ENCODE results near the gene CLTCL1.

Gene CLTCL1

GRCh38 chr22:19224985-19225384 is 66.5 kb downstream of the CLTCL1 start:
- Histone ChIP-seq H3K9ac (ENCODE audit: low read length in 5 of 5) (no peak overlapping the region), H3K9me3 (ENCODE audit: control insufficient read depth in 5 of 5, low read length in 5 of 5) (no peaks in the 10 kb centered on the region), H3K36me3 (ENCODE audit: control insufficient read depth in 5 of 5, insufficient read depth in 5 of 5, low read length in 5 of 5) (peaks cover 9 to 74% (median 67%) of the 10 kb centered on the region in 5 donors), H3K4me1 (ENCODE audit: control insufficient read depth in 5 of 5, insufficient read depth in 5 of 5, low read length in 5 of 5) (no peaks in the 10 kb centered on the region), H3K4me3 (ENCODE audit: low read depth in 1 of 5, low read length in 5 of 5) (no peak overlapping the region), H3K27me3 (ENCODE audit: control insufficient read depth in 5 of 5, insufficient read depth in 4 of 5, low read length in 5 of 5) (no peaks in the 10 kb centered on the region), H3K27ac (ENCODE audit: low read depth, low read length) (no peak overlapping the region)

- Histone ChIP-seq H3K4me3 (ENCODE audit: low read depth in 1 of 5, low read length in 5 of 5) (no peak overlapping the region), H3K27me3 (ENCODE audit: control insufficient read depth in 5 of 5, insufficient read depth in 4 of 5, low read length in 5 of 5) (no peaks in the 10 kb centered on the region), H3K27ac (ENCODE audit: low read depth, low read length) (no peak overlapping the region), H3K9ac (ENCODE audit: low read length in 5 of 5) (no peak overlapping the region), H3K4me1 (ENCODE audit: control insufficient read depth in 5 of 5, insufficient read depth in 5 of 5, low read length in 5 of 5) (no peaks in the 10 kb centered on the region), H3K9me3 (ENCODE audit: control insufficient read depth in 5 of 5, low read length in 5 of 5) (no peaks in the 10 kb centered on the region), H3K36me3 (ENCODE audit: control insufficient read depth in 5 of 5, insufficient read depth in 5 of 5, low read length in 5 of 5) (peaks cover 9 to 76% (median 68%) of the 10 kb centered on the region in 5 donors)
Measured at GRCh38 chr22:19224557-19224956, 67.0 kb downstream of the CLTCL1 start.

DNA sequence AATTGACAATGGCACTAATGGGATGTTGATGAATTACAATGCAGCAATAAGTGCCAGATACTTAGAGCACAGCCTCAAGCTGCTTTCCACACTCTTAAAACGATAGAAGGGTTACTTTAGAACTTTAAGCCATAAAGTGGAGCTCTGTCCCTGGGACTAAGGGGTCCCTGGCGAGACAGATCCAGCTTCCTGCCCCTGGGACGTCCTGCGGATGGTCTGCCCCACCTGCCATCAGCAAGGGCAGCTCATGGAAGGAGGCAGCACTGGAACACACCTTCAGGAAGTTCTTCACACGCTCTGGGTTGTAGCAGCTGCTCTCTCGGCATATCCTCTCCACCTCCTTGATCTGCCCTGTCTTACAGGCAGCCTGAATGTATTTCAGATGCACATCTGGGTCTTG is 67.9 kb downstream of the CLTCL1 start:
- no peak overlapping the region for H3K9ac ChIP-seq (ENCODE audit: low read length in 5 of 5)
- H3K27ac ChIP-seq (ENCODE audit: low read depth, low read length): no peak overlapping the region
- H3K27me3 ChIP-seq (ENCODE audit: control insufficient read depth in 5 of 5, insufficient read depth in 4 of 5, low read length in 5 of 5): no peaks in the 10 kb centered on the region
- no peaks in the 10 kb centered on the region for H3K9me3 ChIP-seq (ENCODE audit: control insufficient read depth in 5 of 5, low read length in 5 of 5)
- H3K4me1 ChIP-seq (ENCODE audit: control insufficient read depth in 5 of 5, insufficient read depth in 5 of 5, low read length in 5 of 5): peaks cover 0 to 3% (median 3%) of the 10 kb centered on the region in 5 donors
- peaks cover 4 to 74% (median 65%) of the 10 kb centered on the region in 5 donors for H3K36me3 ChIP-seq (ENCODE audit: control insufficient read depth in 5 of 5, insufficient read depth in 5 of 5, low read length in 5 of 5)
- no peak overlapping the region for H3K4me3 ChIP-seq (ENCODE audit: low read depth in 1 of 5, low read length in 5 of 5)

GRCh38 chr22:19223110-19223509 is 68.4 kb downstream of the CLTCL1 start:
- H3K36me3 ChIP-seq (ENCODE audit: control insufficient read depth in 5 of 5, insufficient read depth in 5 of 5, low read length in 5 of 5): peaks cover 4 to 71% (median 63%) of the 10 kb centered on the region in 5 donors
- H3K9ac ChIP-seq (ENCODE audit: low read length in 5 of 5): no peak overlapping the region
- H3K27ac ChIP-seq (ENCODE audit: low read depth, low read length): no peak overlapping the region
- no peak overlapping the region for H3K4me3 ChIP-seq (ENCODE audit: low read depth in 1 of 5, low read length in 5 of 5)
- no peaks in the 10 kb centered on the region for H3K9me3 ChIP-seq (ENCODE audit: control insufficient read depth in 5 of 5, low read length in 5 of 5)
- peaks cover 2 to 8% (median 7%) of the 10 kb centered on the region in 5 donors for H3K4me1 ChIP-seq (ENCODE audit: control insufficient read depth in 5 of 5, insufficient read depth in 5 of 5, low read length in 5 of 5)
- H3K27me3 ChIP-seq (ENCODE audit: control insufficient read depth in 5 of 5, insufficient read depth in 4 of 5, low read length in 5 of 5): no peaks in the 10 kb centered on the region

GRCh38 chr22:19222242-19223005 is 69.1 kb downstream of the CLTCL1 start:
- H3K4me1 ChIP-seq (ENCODE audit: control insufficient read depth in 5 of 5, insufficient read depth in 5 of 5, low read length in 5 of 5): peaks cover 2 to 12% (median 7%) of the 10 kb centered on the region in 5 donors
- H3K27ac ChIP-seq (ENCODE audit: low read depth, low read length): no peak overlapping the region
- H3K4me3 ChIP-seq (ENCODE audit: low read depth in 1 of 5, low read length in 5 of 5): no peak overlapping the region
- H3K9ac ChIP-seq (ENCODE audit: low read length in 5 of 5): no peak overlapping the region
- no peaks in the 10 kb centered on the region for H3K27me3 ChIP-seq (ENCODE audit: control insufficient read depth in 5 of 5, insufficient read depth in 4 of 5, low read length in 5 of 5)
- peaks cover 4 to 66% (median 60%) of the 10 kb centered on the region in 5 donors for H3K36me3 ChIP-seq (ENCODE audit: control insufficient read depth in 5 of 5, insufficient read depth in 5 of 5, low read length in 5 of 5)
- H3K9me3 ChIP-seq (ENCODE audit: control insufficient read depth in 5 of 5, low read length in 5 of 5): no peaks in the 10 kb centered on the region

DNA sequence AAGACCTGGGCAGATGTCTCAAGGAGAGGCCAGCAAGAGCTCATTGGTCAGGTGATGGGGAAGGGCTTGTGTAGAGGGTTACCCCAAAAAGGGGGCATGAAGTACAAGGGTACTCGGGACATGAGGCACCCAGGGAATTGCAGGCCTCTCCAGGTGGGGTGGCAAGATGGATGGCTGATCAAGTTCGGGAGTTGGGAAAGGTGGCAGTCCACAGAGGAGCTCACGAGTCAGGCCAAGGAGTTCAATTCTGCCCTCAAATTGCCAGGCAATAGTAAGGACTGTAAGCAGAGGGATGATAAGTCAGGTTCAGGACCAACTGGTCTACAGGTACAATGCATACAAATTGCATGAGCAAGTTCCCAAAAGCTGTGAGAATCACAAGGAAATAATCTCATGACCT is 70.7 kb downstream of the CLTCL1 start:
- Histone ChIP-seq H3K4me1 (ENCODE audit: control insufficient read depth in 5 of 5, insufficient read depth in 5 of 5, low read length in 5 of 5) (peaks cover 2 to 12% (median 7%) of the 10 kb centered on the region in 5 donors), H3K9me3 (ENCODE audit: control insufficient read depth in 5 of 5, low read length in 5 of 5) (no peaks in the 10 kb centered on the region), H3K9ac (ENCODE audit: low read length in 5 of 5) (no peak overlapping the region), H3K27me3 (ENCODE audit: control insufficient read depth in 5 of 5, insufficient read depth in 4 of 5, low read length in 5 of 5) (no peaks in the 10 kb centered on the region), H3K4me3 (ENCODE audit: low read depth in 1 of 5, low read length in 5 of 5) (no peak overlapping the region), H3K27ac (ENCODE audit: low read depth, low read length) (no peak overlapping the region), H3K36me3 (ENCODE audit: control insufficient read depth in 5 of 5, insufficient read depth in 5 of 5, low read length in 5 of 5) (peaks cover 4 to 64% (median 57%) of the 10 kb centered on the region in 5 donors)

DNA sequence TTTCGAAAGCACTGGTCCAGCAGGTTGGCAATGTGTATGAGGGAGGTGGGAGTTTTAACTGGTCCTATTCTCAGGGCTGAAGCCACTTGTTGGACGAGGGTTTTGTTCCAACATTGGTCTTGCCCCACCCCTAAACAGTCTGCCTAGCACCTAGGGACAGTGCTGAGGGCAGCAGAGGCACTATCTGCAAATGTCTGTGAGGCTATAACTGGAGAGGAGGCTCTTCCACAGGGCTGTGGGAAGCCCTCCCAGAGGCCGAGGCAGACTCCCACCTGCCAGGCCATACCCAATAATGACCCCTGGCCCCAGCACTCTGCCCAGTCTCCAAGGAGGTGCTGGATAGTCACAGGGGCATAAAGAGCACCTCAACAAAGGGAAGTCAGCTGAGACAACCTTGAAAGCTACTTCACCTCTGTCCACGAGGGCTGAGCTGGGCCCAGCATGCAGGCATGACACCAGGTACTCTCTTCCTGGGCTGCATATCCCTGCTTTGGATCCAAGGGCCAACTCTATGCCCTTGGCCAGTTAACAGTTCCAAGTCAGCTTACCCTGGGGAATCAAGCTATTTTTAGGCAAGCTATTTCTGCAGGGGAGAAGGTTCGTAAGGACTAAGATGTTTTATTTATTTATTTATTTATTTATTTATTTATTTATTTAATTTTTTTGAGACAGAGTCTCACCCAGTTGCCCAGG is 72.8 kb downstream of the CLTCL1 start:
- Histone ChIP-seq H3K9me3 (ENCODE audit: control insufficient read depth in 5 of 5, low read length in 5 of 5) (no peaks in the 10 kb centered on the region), H3K4me1 (ENCODE audit: control insufficient read depth in 5 of 5, insufficient read depth in 5 of 5, low read length in 5 of 5) (peaks cover 2 to 12% (median 7%) of the 10 kb centered on the region in 5 donors), H3K4me3 (ENCODE audit: low read depth in 1 of 5, low read length in 5 of 5) (no peak overlapping the region), H3K9ac (ENCODE audit: low read length in 5 of 5) (no peak overlapping the region), H3K27me3 (ENCODE audit: control insufficient read depth in 5 of 5, insufficient read depth in 4 of 5, low read length in 5 of 5) (no peaks in the 10 kb centered on the region), H3K36me3 (ENCODE audit: control insufficient read depth in 5 of 5, insufficient read depth in 5 of 5, low read length in 5 of 5) (peaks cover 4 to 58% (median 50%) of the 10 kb centered on the region in 5 donors), H3K27ac (ENCODE audit: low read depth, low read length) (no peak overlapping the region)

DNA sequence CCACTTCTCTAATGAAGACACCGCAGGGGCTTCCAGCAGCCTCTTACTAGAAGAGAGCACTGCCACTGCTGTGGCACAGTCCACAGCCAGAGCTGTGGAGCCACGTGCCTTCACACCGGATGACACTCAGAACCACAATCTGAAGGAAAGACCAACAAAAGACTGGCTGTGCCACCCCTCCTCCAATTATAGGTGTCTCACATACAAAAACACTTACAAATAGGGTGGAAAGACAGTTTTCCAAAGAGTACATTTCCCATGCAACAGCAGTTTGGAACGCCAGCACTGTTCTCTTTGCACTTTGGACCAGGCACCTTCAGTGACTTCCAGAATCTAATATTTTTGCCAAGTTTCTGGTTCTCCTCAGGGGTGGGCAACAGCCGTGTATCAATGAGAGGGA is 74.9 kb downstream of the CLTCL1 start:
- peaks cover 1 to 38% (median 30%) of the 10 kb centered on the region in 5 donors for H3K36me3 ChIP-seq (ENCODE audit: control insufficient read depth in 5 of 5, insufficient read depth in 5 of 5, low read length in 5 of 5)
- H3K9me3 ChIP-seq (ENCODE audit: control insufficient read depth in 5 of 5, low read length in 5 of 5): no peaks in the 10 kb centered on the region
- peaks cover 2 to 12% (median 7%) of the 10 kb centered on the region in 5 donors for H3K4me1 ChIP-seq (ENCODE audit: control insufficient read depth in 5 of 5, insufficient read depth in 5 of 5, low read length in 5 of 5)
- no peaks in the 10 kb centered on the region for H3K27me3 ChIP-seq (ENCODE audit: control insufficient read depth in 5 of 5, insufficient read depth in 4 of 5, low read length in 5 of 5)
- no peak overlapping the region for H3K4me3 ChIP-seq (ENCODE audit: low read depth in 1 of 5, low read length in 5 of 5)
- H3K9ac ChIP-seq (ENCODE audit: low read length in 5 of 5): no peak overlapping the region
- no peak overlapping the region for H3K27ac ChIP-seq (ENCODE audit: low read depth, low read length)

GRCh38 chr22:19215360-19215759 is 76.2 kb downstream of the CLTCL1 start:
- Histone ChIP-seq H3K27ac (ENCODE audit: low read depth, low read length) (no peak overlapping the region), H3K9ac (ENCODE audit: low read length in 5 of 5) (no peak overlapping the region), H3K9me3 (ENCODE audit: control insufficient read depth in 5 of 5, low read length in 5 of 5) (no peaks in the 10 kb centered on the region), H3K4me3 (ENCODE audit: low read depth in 1 of 5, low read length in 5 of 5) (no peak overlapping the region), H3K4me1 (ENCODE audit: control insufficient read depth in 5 of 5, insufficient read depth in 5 of 5, low read length in 5 of 5) (peaks cover 2 to 12% (median 7%) of the 10 kb centered on the region in 5 donors), H3K36me3 (ENCODE audit: control insufficient read depth in 5 of 5, insufficient read depth in 5 of 5, low read length in 5 of 5) (peaks cover 0 to 25% (median 20%) of the 10 kb centered on the region in 5 donors), H3K27me3 (ENCODE audit: control insufficient read depth in 5 of 5, insufficient read depth in 4 of 5, low read length in 5 of 5) (no peaks in the 10 kb centered on the region)

DNA sequence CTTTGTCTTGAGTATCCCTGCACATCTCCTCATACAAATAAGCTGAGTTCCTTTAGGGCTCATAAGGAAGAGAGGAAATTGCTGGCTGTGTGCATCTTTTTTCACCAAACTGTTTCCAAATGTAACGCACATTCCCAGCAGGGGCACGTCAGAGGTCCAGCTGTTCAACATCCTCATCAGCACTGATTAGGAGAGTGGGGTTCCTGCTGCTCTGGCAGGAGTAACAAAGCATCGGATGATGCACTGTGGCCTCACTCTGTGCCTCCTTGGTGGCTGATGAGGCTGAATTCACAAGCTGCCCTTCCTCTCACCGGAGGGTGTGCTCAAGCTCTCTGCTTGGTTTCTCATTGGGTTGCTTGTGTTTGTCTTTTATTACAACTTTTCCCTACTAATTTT is 77.4 kb downstream of the CLTCL1 start:
- no peaks in the 10 kb centered on the region for H3K27me3 ChIP-seq (ENCODE audit: control insufficient read depth in 5 of 5, insufficient read depth in 4 of 5, low read length in 5 of 5)
- no peak overlapping the region for H3K4me3 ChIP-seq (ENCODE audit: low read depth in 1 of 5, low read length in 5 of 5)
- peaks cover 0 to 30% (median 25%) of the 10 kb centered on the region in 5 donors for H3K36me3 ChIP-seq (ENCODE audit: control insufficient read depth in 5 of 5, insufficient read depth in 5 of 5, low read length in 5 of 5)
- H3K9me3 ChIP-seq (ENCODE audit: control insufficient read depth in 5 of 5, low read length in 5 of 5): no peaks in the 10 kb centered on the region
- H3K27ac ChIP-seq (ENCODE audit: low read depth, low read length): no peak overlapping the region
- peaks cover 2 to 12% (median 7%) of the 10 kb centered on the region in 5 donors for H3K4me1 ChIP-seq (ENCODE audit: control insufficient read depth in 5 of 5, insufficient read depth in 5 of 5, low read length in 5 of 5)
- no peak overlapping the region for H3K9ac ChIP-seq (ENCODE audit: low read length in 5 of 5)

All from subcutaneous abdominal adipose tissue (tissue), 5 donors.